Gastroesophageal sphincter (tissue), 4 donors: ENCODE measurements around the gene FBXW12. TPM values are rescaled to one million over a fixed set of nuclear protein-coding genes. Genes with fewer than 3 reads are reported as not detected.
"Not testable (repeated sequence)": the region's sequence is repeated elsewhere in the genome, so short reads cannot be mapped to it uniquely, and the experiment has no call there.

Experiments
- ATAC-seq: fragments of 150-250 bp; one replicate; pipeline ENCODE4 v1.9.1; 2016; ENCODE audit warnings: mild to moderate bottlenecking, moderate library complexity
- H3K27ac ChIP-seq, 4 donors: fragments of 200-600 bp; sonication (generic) in 3 of 4; 1 replicate in 3 of 4; 2 replicates in 1 of 4; pipeline ENCODE4 v1.5.1; 2016 to 2019
- H3K27me3 ChIP-seq: fragments of 200-600 bp; sonication (generic); one replicate; pipeline ENCODE4 v1.5.1; 2019
- H3K36me3 ChIP-seq, 2 donors: fragments of 200-600 bp; sonication (generic); one replicate each; pipeline ENCODE4 v1.5.1; 2019; ENCODE audit warnings: control low read depth in 1 of 2
- H3K4me1 ChIP-seq, 3 donors: fragments of 200-600 bp; sonication (generic); 1 replicate in 2 of 3; 2 replicates in 1 of 3; pipeline ENCODE4 v1.5.1; 2016 to 2019; ENCODE audit warnings: control low read depth in 2 of 3
- H3K4me3 ChIP-seq, 2 donors: fragments of 200-600 bp; sonication (generic); one replicate each; pipeline ENCODE4 v1.5.1; 2019; ENCODE audit warnings: mild to moderate bottlenecking in 1 of 2, moderate library complexity in 1 of 2
- H3K9me3 ChIP-seq, 3 donors: fragments of 200-600 bp; sonication (generic); one replicate each; pipeline ENCODE4 v1.5.1; 2017 to 2019; ENCODE audit warnings: control low read depth in 2 of 3
- EP300 ChIP-seq: sonication (generic); formaldehyde crosslinking; IDR thresholded peaks from one replicate; pipeline ENCODE4 v1.6.1; 2017; ENCODE audit warnings: antibody characterized with exemption, mild to moderate bottlenecking
- POLR2A ChIP-seq, 2 donors: fragments of 450-650 bp; IDR thresholded peaks; one replicate each; pipeline ENCODE4 v1.6.1; 2017; ENCODE audit warnings: antibody characterized with exemption in 2 of 2, mild to moderate bottlenecking in 2 of 2, moderate library complexity in 1 of 2
- POLR2AphosphoS5 ChIP-seq: sonication (generic); formaldehyde crosslinking; IDR thresholded peaks from one replicate; pipeline ENCODE4 v1.6.1; 2017; ENCODE audit warnings: antibody characterized with exemption
- WGBS, 2 donors: methylation state at CpG; one replicate each; pipeline ENCODE4 v1.1.5; 2018; ENCODE audit warnings: low coverage in 1 of 2; 5-methylcytosine and 5-hydroxymethylcytosine counted together
- total RNA-seq, 4 donors: library from RNA; depleted of rRNA; stranded (reverse); fragments of >200 nt; gene quantifications; one replicate each; pipeline ENCODE4 v1.1.0, GENCODE V29; 2016
- TF ChIP-seq, protein P1 (sequence below), 4 experiments: fragments of 200-600 bp in 2 of 4; fragments of 450-650 bp in 2 of 4; sonication (generic) in 1 of 4; IDR thresholded peaks; one replicate each; pipeline ENCODE4 v1.5.1; 2017 to 2019; ENCODE audit warnings: antibody characterized with exemption in 4 of 4, mild to moderate bottlenecking in 2 of 4, moderate library complexity in 2 of 4

Gene FBXW12
- total RNA-seq, 4 donors from 2014 or later, result not detected

DNA sequence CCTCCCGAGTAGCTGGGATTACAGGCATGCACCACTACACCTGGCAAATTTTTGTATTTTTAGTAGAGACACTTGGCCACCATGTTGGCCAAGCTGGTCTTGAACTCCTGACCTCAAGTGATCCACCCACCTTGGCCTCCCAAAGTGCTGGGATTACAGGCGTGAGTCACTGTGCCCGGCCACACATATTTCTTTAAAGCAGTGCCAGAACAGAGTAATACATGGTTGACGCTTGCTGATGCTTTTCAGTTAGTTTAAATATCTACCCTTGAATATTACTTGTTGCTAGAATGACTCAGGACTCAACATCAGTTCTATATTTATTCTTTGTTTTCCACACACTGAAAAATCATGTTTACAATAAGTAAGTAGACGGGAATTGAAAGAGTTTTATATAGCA lies 34.5 kb upstream of the FBXW12 start:
- H3K27ac ChIP-seq, ATAC-seq, H3K27me3 ChIP-seq, H3K4me1 ChIP-seq, H3K9me3 ChIP-seq, H3K4me3 ChIP-seq, H3K36me3 ChIP-seq: not testable (repeated sequence)
- peak; percentile 12 for TF ChIP-seq POLR2AphosphoS5
- 41 to 79% methylated on average over 3 to 5 of the region's 5 CpGs for WGBS, 2 donors

DNA sequence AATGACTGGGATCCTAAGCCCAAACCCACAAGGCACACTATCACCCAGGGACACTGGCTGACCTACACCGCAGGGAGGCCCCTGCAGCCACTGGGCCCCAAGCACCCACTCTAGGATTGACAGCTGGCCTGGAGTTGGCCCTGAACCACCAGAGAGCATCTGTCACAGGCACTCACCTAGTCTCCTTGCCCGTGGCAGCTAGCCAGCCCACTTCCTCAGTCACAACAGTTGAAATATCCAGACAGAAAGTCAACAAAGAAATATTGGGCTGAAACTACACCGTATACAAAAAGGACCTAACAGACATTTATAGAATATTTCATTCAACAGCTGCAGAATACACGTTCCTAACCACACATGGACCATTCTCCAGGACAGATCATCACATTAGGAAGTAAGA lies 33.4 kb upstream of the FBXW12 start:
- peaks cover 4% of the 10 kb centered on the region for H3K27me3 ChIP-seq
- no peak for ATAC-seq
- no peak overlapping the region for H3K27ac ChIP-seq
- H3K36me3 ChIP-seq, result no peaks in the 10 kb centered on the region
- WGBS, 2 donors, result 24 to 35% methylated on average over 3 of the region's 4 CpGs
- TF ChIP-seq, protein P1, sequence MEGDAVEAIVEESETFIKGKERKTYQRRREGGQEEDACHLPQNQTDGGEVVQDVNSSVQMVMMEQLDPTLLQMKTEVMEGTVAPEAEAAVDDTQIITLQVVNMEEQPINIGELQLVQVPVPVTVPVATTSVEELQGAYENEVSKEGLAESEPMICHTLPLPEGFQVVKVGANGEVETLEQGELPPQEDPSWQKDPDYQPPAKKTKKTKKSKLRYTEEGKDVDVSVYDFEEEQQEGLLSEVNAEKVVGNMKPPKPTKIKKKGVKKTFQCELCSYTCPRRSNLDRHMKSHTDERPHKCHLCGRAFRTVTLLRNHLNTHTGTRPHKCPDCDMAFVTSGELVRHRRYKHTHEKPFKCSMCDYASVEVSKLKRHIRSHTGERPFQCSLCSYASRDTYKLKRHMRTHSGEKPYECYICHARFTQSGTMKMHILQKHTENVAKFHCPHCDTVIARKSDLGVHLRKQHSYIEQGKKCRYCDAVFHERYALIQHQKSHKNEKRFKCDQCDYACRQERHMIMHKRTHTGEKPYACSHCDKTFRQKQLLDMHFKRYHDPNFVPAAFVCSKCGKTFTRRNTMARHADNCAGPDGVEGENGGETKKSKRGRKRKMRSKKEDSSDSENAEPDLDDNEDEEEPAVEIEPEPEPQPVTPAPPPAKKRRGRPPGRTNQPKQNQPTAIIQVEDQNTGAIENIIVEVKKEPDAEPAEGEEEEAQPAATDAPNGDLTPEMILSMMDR (IDR thresholded peaks at IDR 0.05), result no peak
- no peak for TF ChIP-seq EP300
- TF ChIP-seq POLR2A (IDR thresholded peaks at IDR 0.05), result no peak
- TF ChIP-seq POLR2AphosphoS5, result no peak
- no peak overlapping the region for H3K4me3 ChIP-seq
- H3K4me1 ChIP-seq, result no peaks in the 10 kb centered on the region
- peaks cover 0 to 8% (median 0%) of the 10 kb centered on the region in 3 donors for H3K9me3 ChIP-seq

DNA sequence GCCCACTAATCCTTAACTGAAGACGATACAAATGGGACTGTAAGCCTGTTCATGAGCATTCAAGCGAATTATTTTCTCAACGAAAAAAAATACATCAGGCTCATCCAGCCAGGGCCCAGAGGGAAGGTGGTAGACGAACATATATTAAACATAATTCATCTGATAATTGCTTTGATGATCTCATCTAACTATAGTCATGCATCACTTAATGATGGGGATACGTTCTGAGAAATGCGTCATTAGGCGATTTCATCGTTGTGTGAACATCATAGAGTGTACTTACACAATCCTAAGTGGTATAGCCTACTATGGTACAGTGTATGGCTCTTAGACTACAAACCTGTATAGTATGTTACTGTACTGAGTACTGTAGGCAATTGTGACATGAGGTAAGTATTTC lies 28.6 kb upstream of the FBXW12 start:
- Histone ChIP-seq H3K36me3 (no peaks in the 10 kb centered on the region), H3K27ac (no peak overlapping the region), H3K9me3 (no peaks in the 10 kb centered on the region), H3K4me3 (no peak overlapping the region), H3K27me3 (no peaks in the 10 kb centered on the region), H3K4me1 (no peaks in the 10 kb centered on the region)
- WGBS, 2 donors, result 85 to 92% methylated on average over 8 of the region's 8 CpGs
- ATAC-seq, result no peak
- TF ChIP-seq POLR2A (IDR thresholded peaks at IDR 0.05) (no peak), EP300 (no peak)
- TF ChIP-seq, protein P1 (IDR thresholded peaks at IDR 0.05), result no peak

DNA sequence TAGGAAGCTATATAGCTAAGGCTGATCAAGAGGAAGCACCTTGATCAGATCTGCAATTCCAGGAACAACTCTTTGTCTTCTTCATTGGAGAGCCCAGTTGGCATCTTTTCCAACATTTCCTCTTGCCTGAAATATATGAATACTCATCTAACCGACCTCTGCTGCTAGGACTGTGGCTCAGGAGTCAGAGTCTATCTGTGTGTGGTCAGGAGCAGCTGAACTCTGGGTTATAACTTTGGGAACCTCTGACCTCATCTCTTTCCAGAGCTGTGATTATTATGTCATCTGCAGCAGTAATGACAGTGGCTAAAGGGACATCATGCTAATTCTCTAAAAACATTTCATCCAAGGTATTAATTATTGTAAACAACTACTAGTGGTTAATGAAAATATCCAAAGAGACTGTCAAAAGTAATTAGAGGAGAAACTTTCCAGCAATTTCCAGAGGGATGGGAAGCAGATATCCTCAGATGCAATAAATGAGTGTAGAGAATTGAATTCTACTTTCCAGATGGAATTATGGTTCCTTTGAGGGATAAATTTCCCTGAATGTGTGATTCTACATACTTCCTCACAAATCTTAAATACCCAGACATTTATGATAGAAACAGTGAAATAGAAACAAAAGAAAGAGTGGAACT lies 27.0 kb upstream of the FBXW12 start:
- H3K36me3 ChIP-seq, result no peaks in the 10 kb centered on the region
- TF ChIP-seq POLR2A (IDR thresholded peaks at IDR 0.05) (no peak), POLR2AphosphoS5 (no peak), EP300 (no peak)
- TF ChIP-seq, protein P1 (IDR thresholded peaks at IDR 0.05), result no peak
- no peaks in the 10 kb centered on the region for H3K27me3 ChIP-seq
- H3K4me3 ChIP-seq, result no peak overlapping the region
- H3K9me3 ChIP-seq, result no peaks in the 10 kb centered on the region
- no peak for ATAC-seq
- no peak overlapping the region for H3K27ac ChIP-seq
- no peaks in the 10 kb centered on the region for H3K4me1 ChIP-seq
- 22% methylated on average over 1 of the region's 1 CpG; no CpG with 5 or more reads in 1 of the 2 donors for WGBS, 2 donors

DNA sequence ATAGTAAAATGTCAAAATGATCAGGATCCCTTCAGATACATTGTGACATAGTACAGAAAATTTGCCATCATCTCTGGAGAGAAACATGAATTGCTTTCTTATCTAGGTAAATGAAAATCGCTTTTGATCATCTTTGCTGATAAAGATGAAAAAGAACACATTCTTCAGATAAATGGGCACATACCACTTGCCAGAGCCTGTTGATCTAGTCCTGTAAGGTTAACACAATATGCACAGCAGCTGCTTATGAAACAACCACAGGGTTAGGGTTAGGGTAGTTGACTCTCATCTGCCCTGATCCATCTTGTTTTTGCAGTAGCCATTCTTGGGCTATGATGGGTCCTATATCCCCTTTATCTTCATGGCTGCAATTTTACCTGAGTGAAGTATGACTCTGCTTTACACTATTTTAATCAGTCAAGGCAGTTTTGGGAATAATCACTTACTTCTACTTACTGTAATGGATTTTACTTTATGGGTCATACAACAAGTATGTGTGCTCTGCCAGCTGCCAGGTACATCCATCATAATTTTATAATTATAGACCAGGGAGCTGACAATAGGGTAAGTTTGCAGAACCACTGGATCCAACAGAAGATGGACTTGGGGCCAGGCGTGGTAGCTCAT lies 26.0 kb upstream of the FBXW12 start:
- Histone ChIP-seq H3K27ac (no peak overlapping the region), H3K9me3 (no peaks in the 10 kb centered on the region), H3K36me3 (no peaks in the 10 kb centered on the region), H3K27me3 (no peaks in the 10 kb centered on the region), H3K4me3 (no peak overlapping the region), H3K4me1 (no peaks in the 10 kb centered on the region)
- no peak for TF ChIP-seq EP300
- TF ChIP-seq, protein P1 (IDR thresholded peaks at IDR 0.05), result no peak
- TF ChIP-seq POLR2A (IDR thresholded peaks at IDR 0.05), result no peak
- no peak for TF ChIP-seq POLR2AphosphoS5
- no peak for ATAC-seq
- WGBS, 2 donors, result 78 to 83% methylated on average over 1 to 2 of the region's 2 CpGs
